OCI-LY7 (cell line): Measurements from ENCODE around the gene CSNK2A1.

ENCODE experiments used
- EZH2phosphoT487 ChIP-seq: fragments of 200-600 bp; sonication (generic); IDR thresholded peaks from 2 replicates; pipeline ENCODE4 v1.6.1; 2018; ENCODE audit warnings: low read depth, borderline replicate concordance, mild to moderate bottlenecking, mixed run types, antibody characterized with exemption, low read length, moderate library complexity, mixed read lengths
- TF ChIP-seq, protein P1 (sequence below): fragments of 200-600 bp; sonication (generic); conservative IDR thresholded peaks from 2 replicates; pipeline ENCODE4 v1.5.1; 2014; ENCODE audit warnings: mild to moderate bottlenecking, antibody characterized with exemption, low read length, moderate library complexity, mixed read lengths

DNA sequence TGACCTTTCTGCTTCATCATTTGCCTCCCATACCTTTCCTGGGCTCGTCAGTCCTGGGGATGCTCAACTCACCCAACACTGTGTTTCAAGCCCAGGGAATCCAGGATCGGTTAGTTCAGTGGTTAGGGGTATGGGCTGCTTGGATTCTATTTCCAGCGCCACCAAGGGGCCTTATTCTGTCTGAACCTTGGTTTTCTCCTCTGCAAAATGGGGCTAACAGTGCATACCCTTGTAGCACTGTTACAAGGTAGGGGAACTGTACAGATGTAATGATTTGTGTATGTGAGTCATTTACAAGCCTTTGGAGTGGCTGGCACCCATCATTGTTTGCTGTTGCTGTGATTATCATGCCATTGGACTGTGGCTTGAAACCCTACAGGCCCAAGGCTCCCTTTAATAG, 14.5 kb upstream of the CSNK2A1 start:
- TF ChIP-seq, protein P1, sequence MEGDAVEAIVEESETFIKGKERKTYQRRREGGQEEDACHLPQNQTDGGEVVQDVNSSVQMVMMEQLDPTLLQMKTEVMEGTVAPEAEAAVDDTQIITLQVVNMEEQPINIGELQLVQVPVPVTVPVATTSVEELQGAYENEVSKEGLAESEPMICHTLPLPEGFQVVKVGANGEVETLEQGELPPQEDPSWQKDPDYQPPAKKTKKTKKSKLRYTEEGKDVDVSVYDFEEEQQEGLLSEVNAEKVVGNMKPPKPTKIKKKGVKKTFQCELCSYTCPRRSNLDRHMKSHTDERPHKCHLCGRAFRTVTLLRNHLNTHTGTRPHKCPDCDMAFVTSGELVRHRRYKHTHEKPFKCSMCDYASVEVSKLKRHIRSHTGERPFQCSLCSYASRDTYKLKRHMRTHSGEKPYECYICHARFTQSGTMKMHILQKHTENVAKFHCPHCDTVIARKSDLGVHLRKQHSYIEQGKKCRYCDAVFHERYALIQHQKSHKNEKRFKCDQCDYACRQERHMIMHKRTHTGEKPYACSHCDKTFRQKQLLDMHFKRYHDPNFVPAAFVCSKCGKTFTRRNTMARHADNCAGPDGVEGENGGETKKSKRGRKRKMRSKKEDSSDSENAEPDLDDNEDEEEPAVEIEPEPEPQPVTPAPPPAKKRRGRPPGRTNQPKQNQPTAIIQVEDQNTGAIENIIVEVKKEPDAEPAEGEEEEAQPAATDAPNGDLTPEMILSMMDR = no peak
- TF ChIP-seq EZH2phosphoT487 = no peak
